HG03442 (cell line): ENCODE results near the gene CWC27.
"Not testable (repeated sequence)": the region's sequence is repeated elsewhere in the genome, so short reads cannot be mapped to it uniquely, and the experiment has no call there.

Experiments used
- ATAC-seq: cut with Tn5 transposase; IDR thresholded peaks from one replicate; pipeline ENCODE4 v1.9.1; 2021; ENCODE audit warnings: mild to moderate bottlenecking, moderate library complexity; ENCODE audit not compliant: unreplicated experiment

CWC27 gene

DNA sequence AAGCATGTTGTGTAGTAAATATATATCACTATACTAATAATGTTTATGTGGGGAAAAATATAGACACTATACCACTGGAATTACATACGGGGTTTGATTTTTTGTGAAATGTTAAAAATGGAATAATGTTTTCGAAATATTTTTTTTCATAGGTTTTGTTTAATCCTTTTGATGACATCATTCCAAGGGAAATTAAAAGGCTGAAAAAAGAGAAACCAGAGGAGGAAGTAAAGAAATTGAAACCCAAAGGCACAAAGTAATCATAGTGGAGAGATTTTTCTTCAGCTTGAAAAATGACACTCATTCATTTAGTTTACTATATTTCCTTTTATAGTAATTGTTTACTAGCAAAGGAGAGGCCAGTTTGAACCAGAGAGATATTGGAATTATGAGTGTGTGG, 17.6 kb downstream of the CWC27 start:
- ATAC-seq = no peak

GRCh38 chr5:64788156-64788555, 19.4 kb downstream of the CWC27 start:
- no peak for ATAC-seq

DNA sequence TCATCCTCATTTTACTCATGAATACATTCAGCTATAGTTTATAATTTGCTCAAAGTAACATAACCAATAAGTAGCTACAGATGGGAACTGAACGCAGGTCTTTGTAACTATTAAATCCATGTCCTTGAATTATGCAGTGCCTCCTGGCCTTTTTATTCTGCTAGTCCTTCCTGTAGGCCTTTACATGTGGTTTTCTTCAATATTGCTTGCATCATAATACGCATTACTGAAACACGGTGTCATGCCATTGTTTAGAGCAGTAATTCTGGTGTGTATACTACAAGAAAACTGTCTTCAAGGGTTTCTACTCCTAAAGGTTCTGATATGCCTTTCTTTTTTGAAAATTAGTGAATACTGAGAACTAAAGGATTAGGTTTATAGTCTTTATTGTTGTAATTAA, 20.7 kb downstream of the CWC27 start:
- ATAC-seq = no peak

GRCh38 chr5:64790210-64790609, 21.5 kb downstream of the CWC27 start:
- no peak for ATAC-seq

GRCh38 chr5:64792469-64792868, 23.7 kb downstream of the CWC27 start:
- ATAC-seq = no peak

DNA sequence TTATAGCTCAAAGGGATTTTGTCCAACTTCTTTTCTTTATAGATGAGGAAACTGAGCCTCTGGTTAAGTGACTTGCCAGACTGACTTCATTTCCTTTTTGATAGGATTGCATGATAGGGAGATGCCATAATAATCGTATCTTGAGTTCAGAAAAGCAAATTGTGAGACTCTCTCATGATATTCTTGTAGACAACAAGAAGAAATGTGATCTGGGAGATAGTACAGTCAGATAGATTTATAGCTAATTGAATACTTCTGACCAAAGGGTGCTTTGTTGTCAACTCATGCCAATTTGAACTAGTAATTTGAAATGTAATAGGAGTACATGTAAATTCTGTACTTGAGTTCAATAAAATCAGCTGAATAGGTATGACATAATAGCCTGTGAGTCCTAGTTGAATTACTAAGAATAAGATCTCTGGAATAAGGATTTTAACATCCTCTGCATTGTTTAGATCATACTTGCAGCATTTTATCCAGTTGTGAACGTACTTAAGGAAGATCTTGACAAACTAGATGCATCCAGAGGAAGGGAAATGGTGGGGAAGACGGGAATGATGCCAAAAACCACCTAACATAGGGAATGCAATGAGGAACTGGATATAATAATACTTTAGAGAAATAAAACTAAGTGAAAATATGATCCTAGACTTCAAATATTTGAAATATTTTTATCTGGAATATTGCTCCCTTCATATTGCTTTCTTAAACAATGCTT, 25.5 kb downstream of the CWC27 start:
- no peak for ATAC-seq

DNA sequence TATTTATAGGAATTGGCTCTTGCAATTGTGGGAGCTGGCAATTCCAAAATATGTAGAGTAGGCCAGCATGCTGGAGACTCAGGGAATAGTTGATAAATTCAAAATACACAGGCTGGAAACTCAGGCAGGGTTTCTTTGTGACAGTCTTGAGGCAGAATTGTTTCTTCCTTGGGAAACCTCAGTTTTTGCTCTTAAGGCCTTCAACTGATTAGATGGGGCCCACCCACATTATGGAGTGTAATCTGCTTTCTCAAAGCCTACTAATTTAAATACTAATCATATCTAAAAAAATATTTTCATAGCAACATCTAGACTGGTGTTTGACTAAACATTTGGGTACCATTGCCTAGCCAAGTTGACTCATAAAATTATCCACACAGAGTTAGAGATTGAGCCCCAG, 27.6 kb downstream of the CWC27 start:
- ATAC-seq = no peak

GRCh38 chr5:64800926-64801325, 32.2 kb downstream of the CWC27 start:
- no peak for ATAC-seq

- no peak for ATAC-seq
Measured at GRCh38 chr5:64806537-64806936, 37.8 kb downstream of the CWC27 start.

DNA sequence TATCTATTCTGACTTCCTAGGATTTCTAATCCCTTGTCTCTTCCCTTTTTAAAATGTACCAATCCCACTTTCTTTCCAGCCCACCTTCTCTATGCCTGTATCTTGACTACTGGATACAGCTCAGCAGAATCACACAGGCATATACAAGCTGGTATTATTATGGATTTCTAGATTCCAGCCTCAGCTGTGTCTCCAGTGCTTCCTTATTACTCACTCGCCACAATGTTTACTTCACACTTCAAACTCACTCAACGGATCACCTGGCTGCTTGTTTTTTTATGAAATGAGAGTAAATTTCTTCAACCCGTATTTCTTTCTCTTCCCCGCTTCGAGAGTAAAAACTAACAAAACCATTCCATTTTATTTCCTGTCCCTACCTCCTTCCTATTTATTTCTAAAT, 38.8 kb downstream of the CWC27 start:
- no peak for ATAC-seq

DNA sequence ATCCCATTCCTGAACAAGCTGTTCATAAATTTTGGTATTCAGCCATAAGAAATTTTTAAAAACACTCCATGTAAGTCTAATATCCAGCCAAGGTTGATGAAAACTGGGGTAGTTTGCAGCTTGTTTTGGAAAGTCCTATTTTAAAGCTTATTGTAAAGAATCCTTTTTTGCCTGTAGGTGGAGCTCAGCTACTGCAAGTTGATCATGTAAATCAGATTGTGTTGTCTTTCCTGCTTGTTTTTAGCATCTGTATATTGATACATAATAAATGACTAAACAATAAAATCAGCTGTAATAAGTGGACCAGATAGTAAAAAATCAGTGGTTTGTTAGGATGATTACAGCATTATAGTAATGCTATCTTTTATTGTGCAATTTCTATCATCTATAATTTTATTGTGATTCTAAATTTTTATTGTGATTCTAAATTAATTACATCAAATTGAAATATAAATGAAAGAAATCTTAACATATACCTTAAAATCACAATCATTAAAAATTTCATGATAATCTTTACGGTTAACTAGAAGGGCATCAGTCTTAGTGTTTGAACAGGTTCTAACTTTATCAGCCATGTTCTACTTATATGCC, 42.4 kb downstream of the CWC27 start:
- no peak for ATAC-seq

DNA sequence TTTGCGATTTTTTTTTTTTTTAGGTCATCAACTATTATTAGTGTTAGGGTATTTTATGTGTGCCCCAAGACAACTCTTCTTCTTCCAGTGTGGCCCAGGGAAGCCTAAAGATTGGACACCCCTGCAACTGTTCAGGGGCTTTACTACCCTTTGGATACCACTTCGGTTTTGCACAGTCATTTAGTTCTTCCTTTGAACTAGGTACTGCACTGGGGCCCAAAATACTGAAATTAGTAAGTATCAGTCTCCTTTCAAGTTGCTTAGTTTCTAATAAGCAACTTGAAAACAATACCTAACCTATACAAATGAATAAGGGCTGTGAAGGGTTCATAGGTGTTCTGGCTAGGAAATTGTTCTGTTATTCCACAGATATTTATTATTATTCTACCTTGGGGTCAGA, 45.3 kb downstream of the CWC27 start:
- peak; percentile 97 for ATAC-seq

- no peak for ATAC-seq
Measured at GRCh38 chr5:64818245-64818644, 49.5 kb downstream of the CWC27 start.

DNA sequence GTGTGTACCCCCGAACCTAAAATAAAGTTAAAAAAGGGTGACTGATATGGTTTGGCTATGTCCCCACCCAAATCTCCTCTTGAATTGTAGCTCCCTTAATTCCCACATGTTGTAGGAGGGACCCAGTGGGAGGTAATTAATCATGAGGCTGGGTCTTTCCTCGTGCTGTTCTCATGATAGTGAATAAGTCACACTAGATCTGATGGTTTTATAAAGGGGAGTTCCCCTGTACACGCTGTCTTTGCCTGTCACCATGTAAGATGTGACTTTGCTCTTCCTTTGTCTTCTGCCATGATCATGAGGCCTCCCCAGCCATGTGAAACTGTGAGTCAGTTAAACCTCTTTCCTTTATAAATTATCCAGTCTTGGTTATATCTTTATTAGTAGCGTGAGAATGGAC, 50.6 kb downstream of the CWC27 start:
- not testable (repeated sequence) for ATAC-seq

DNA sequence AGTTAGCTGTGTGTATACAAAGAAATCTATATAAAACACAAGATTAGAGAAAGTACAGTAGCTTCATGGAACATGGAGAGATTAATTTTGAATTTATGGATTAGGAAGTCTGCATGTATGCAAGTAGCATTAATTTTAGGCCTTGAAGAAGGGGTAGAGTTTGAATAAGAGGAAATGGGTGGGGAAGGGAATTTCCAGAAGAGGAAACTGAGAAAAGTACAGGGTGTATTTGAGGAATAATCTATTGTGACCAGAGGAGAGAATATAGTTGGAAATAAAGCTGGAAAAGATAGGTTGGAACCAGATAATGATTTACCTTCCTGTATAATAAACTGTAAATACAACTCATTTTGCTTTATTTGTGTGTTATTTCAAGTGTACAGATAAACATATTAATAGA, 53.6 kb downstream of the CWC27 start:
- ATAC-seq = no peak

DNA sequence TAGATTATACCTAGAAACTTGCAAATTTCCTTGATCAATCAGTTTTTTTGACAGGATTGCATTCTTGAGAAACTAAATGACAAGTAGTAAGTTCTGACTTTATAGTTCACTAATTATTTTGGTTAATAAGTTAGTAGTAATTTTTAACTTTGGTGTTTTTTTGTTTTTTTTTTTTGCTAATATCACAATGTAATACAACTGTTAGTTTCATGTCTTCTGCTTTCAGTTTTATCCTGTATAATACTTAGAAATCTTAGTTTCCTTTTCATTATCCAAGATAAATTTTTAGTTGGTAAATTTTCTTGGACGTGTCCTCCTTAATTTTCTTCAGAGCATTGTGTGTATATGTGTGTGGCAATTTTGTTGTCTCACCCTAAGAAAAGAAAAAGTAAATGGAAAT, 57.8 kb downstream of the CWC27 start:
- ATAC-seq = no peak

DNA sequence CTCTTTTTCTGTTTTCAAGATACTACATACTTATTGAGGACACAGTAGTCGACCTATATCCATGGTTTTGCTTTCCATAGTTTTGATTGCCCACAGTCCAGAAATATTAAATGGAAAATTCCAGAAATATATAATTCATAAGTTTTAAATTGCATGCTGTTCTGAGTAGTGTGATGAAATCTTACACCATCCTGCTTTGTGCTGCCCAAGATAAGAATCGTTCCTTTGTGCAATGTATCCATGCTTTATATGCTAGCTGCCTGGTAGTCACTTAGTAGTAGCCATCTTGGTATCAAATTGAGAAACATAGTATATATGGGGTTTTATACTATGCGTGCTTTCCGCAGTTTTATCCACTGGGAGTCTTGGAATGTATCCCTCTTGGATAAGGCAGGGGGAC, 59.0 kb downstream of the CWC27 start:
- ATAC-seq = no peak

- not testable (repeated sequence) for ATAC-seq
Measured at GRCh38 chr5:64830650-64831049, 61.9 kb downstream of the CWC27 start.

GRCh38 chr5:64831996-64832395, 63.3 kb downstream of the CWC27 start:
- ATAC-seq = no peak

DNA sequence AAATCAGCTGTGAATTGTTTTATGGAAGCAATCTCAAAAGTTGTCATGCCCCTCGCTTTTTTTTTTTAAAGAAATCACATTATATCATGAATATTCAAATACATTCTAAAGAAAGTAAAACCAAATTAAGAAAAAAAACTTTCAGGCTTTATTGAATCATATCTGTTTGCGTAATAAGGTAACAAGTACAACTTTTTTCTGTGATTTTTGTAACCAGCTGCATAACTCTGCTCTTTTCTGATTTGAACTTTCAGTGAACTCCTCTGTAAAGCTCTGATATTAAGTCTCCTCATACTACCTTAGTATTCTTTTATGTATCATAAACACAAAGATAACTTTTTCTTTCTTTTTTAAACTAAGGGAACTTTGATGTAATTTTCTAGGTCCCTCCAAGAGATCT, 65.3 kb downstream of the CWC27 start:
- no peak for ATAC-seq

DNA sequence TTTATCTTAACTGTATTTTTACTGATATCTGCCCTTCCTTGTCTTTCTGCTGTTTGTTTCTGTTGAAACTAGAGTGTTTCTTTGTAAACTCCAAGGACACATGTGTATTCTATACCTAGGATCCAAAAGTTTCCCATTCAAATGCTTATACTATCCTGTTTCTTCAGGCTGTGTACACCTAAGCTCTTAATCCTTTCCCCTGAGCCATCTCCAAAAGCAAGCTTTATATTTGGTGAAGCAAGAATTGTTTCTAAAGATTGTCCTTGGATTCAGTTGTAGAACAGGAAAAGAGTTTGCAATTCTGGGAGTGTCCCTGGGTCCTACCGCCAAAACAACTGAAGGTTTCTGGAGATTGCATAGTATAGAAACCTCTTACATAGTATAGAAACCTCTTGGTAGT, 65.9 kb downstream of the CWC27 start:
- no peak for ATAC-seq

- ATAC-seq = no peak
Measured at GRCh38 chr5:64835266-64835665, 66.5 kb downstream of the CWC27 start.

DNA sequence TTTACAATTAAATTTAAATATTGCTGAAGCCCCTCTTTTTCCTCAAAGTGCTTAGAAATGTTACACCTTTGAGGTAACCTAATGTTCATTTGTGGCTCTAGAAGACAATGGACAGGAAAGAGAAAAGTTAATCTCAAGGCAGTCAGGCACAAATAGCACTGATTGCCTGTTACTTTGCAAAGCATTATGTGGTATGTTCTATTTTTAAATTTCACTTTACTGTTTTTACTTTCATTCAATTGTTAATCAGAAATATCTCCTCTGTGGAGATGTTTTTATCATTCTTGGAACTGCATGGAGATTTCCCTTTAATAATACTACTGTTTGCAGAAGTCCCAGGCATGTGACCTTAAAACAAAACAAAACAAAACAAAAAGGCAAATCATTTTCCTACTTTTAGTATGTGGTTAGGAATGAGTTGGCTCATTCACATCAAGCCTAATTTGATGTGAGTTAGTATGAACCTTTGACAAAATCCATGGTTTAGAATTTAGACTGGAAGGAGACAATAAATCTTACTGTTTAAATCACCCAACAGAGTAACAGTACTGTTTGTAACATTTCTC, 67.5 kb downstream of the CWC27 start:
- ATAC-seq = no peak
